ENCODE measurements around the gene LRRC36. TPM values are rescaled to one million over a fixed set of nuclear protein-coding genes. Genes with fewer than 3 reads are reported as not detected.

The LRRC36 gene
- total and polyA plus RNA-seq, 9 of the 15 experiments (the other 6 are each of a cell fraction or from before 2014, with no cell fraction given): 0.09 to 0.40 (median 0.17) TPM; not detected in 1

DNA sequence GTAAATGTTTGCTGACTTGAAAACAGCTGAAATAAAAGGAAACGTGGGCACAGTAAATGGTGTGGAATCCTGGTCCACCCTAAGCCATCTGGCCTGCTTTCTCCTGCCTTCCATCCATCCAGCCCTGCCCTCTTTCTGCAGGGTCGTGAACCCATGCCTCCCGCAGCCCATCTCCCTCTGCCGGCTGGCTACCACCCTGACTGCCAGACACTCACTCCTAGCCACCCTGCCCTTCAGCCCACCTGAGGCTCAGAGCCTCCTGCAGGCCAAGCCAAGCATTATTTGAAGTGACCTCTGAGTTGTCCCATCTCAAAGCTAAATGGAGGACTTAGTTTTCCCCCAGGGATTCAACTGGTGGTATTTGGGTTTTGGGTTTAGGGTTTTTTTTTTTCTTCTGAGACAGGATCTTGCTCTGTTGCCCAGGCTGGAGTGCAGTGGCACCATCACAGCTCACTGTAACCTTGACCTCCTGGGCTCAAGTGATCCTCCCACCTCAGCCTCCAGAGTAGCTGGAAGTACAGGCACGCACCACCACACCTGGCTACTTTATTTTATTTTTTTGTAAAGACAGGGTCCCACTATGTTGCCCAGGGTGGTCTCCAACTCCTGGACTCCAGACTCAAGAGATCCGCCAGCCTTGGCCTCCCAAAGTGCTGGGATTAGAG, 81.3 kb downstream of the LRRC36 start:
- H3K9me3 ChIP-seq (replicated peaks; ENCODE audit: control insufficient read depth, insufficient read depth, low read depth, low read length): no peaks in the 10 kb centered on the region
- no peak overlapping the region for H3K27ac ChIP-seq (ENCODE audit: extremely low read depth, low read depth, low read length)
- CTCF ChIA-PET (ENCODE audit: low intra/inter-chr PET ratio): no interaction called here
- H3K4me2 ChIP-seq (ENCODE audit: insufficient read depth, low read length): no peak overlapping the region
- no peaks in the 10 kb centered on the region for H3K9me1 ChIP-seq (ENCODE audit: control insufficient read depth, insufficient read depth, low read length)
- BruUV-seq (replicated peaks): no TSS peak
- intact Hi-C loops (cut with micrococcal nuclease): loop anchor here (10.0 kb wide), 1 partner anchor 393 kb away; no protein-coding TSS in a partner anchor
- TF ChIP-seq, protein P1, sequence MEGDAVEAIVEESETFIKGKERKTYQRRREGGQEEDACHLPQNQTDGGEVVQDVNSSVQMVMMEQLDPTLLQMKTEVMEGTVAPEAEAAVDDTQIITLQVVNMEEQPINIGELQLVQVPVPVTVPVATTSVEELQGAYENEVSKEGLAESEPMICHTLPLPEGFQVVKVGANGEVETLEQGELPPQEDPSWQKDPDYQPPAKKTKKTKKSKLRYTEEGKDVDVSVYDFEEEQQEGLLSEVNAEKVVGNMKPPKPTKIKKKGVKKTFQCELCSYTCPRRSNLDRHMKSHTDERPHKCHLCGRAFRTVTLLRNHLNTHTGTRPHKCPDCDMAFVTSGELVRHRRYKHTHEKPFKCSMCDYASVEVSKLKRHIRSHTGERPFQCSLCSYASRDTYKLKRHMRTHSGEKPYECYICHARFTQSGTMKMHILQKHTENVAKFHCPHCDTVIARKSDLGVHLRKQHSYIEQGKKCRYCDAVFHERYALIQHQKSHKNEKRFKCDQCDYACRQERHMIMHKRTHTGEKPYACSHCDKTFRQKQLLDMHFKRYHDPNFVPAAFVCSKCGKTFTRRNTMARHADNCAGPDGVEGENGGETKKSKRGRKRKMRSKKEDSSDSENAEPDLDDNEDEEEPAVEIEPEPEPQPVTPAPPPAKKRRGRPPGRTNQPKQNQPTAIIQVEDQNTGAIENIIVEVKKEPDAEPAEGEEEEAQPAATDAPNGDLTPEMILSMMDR (IDR thresholded peaks at IDR 0.05 in 2 of 3, conservative IDR thresholded peaks at IDR 0.05 in 1 of 3; ENCODE audit: insufficient read depth in 2 of 3, low read depth in 1 of 3, low read length in 3 of 3): peak; percentile 38 to 67 (median 41)
- TF ChIP-seq SMARCB1 (IDR thresholded peaks at IDR 0.05; ENCODE audit: insufficient read length, low read depth) (no peak), MEF2D (tag; conservative IDR thresholded peaks at IDR 0.05; ENCODE audit: low read depth) (no peak), CBX5 (IDR thresholded peaks at IDR 0.05; ENCODE audit: borderline replicate concordance, low read depth) (no peak)
- in situ Hi-C loops (cut with MboI): loop anchor here (25.0 kb wide), 1 partner anchor 446 kb away; the partner anchor contains the start of gene CES3
- no peak overlapping the region for H2AFZ ChIP-seq (ENCODE audit: low read depth, low read length)
- no peaks in the 10 kb centered on the region for H3K36me3 ChIP-seq (ENCODE audit: control insufficient read depth, insufficient read depth, low read length)
- H3K4me3 ChIP-seq: no peak overlapping the region
- whole genome bisulfite sequencing (ENCODE audit: insufficient coverage, low coverage, missing lambda C conversion rate): 5% methylated on average over 6 of the region's 6 CpGs
- H4K20me1 ChIP-seq (replicated peaks; ENCODE audit: control insufficient read depth, insufficient read depth, low read length): 0 out of 2 replicates have a peak, but pooled peaks cover 4% of the 10 kb centered on the region
- DNase-seq (ENCODE audit: extremely low read depth in 1 of 4, low spot score in 3 of 4): peak in 2 of 4 experiments; percentile 52 to 53
- H3K79me2 ChIP-seq (ENCODE audit: control insufficient read depth, insufficient read depth, low read length): no peaks in the 10 kb centered on the region
- peaks cover 0 to 9% of the 10 kb centered on the region in 2 experiments; a peak in 2 of 5 replicates for H3K4me1 ChIP-seq (replicated peaks in 1 of 2; ENCODE audit: control insufficient read depth in 2 of 2, insufficient read depth in 2 of 2, low read length in 2 of 2)
- peak; percentile 68 for ATAC-seq
- FAIRE-seq: no peak
- peaks cover 32 to 69% of the 10 kb centered on the region in 2 experiments for H3K27me3 ChIP-seq (ENCODE audit: control insufficient read depth in 2 of 2, insufficient read depth in 2 of 2, low read length in 2 of 2)
- POLR2A ChIA-PET: interaction anchor here (0.7 to 1.5 kb wide), 3 partner anchors 9 to 142 kb away, joined by 3 to 4 read pairs (median 4); no protein-coding TSS in a partner anchor
- no peak overlapping the region for H3K9ac ChIP-seq (ENCODE audit: insufficient read depth in 1 of 2, low read depth in 2 of 2, low read length in 2 of 2)

All from K562 (cell line).